HCT116 (cell line): Measurements from ENCODE around the gene BMP8B.

ENCODE experiments used
- CEBPB ChIP-seq: IDR thresholded peaks from 2 replicates; pipeline ENCODE4 v1.6.1; 2012; ENCODE audit warnings: low read depth
- EZH2 ChIP-seq: fragments of 200-600 bp; sonication (generic); IDR thresholded peaks from 2 replicates; pipeline ENCODE4 v1.6.1; 2017; ENCODE audit warnings: antibody characterized with exemption, mixed run types
- POLR2A ChIP-seq: IDR thresholded peaks from 2 replicates; pipeline ENCODE4 v1.7.0; 2011; ENCODE audit warnings: borderline replicate concordance; ENCODE audit not compliant: insufficient read depth, insufficient read length; ENCODE audit errors: extremely low read depth
- REST ChIP-seq: IDR thresholded peaks from 2 replicates; pipeline ENCODE4 v1.6.1; 2012; ENCODE audit warnings: low read depth
- YY1 ChIP-seq: IDR thresholded peaks from 2 replicates; pipeline ENCODE4 v1.6.1; 2011; ENCODE audit warnings: low read length, low read depth, moderate library complexity, mild to moderate bottlenecking; ENCODE audit not compliant: insufficient replicate concordance; ENCODE audit errors: extremely low read depth
- TF ChIP-seq, protein P1 (sequence below), 3 experiments: fragments of 200-600 bp in 1 of 3; sonication (generic) in 1 of 3; IDR thresholded peaks in 2 of 3; conservative IDR thresholded peaks in 1 of 3; 2 replicates each; pipeline ENCODE4 v1.5.1; 2012 to 2017; ENCODE audit warnings: low read depth in 2 of 3, low read length in 2 of 3, antibody characterized with exemption in 1 of 3, borderline replicate concordance in 1 of 3, control low read depth in 1 of 3, mild to moderate bottlenecking in 1 of 3, mixed read lengths in 1 of 3, mixed run types in 1 of 3, moderate library complexity in 1 of 3; ENCODE audit not compliant: insufficient read depth in 1 of 3

DNA sequence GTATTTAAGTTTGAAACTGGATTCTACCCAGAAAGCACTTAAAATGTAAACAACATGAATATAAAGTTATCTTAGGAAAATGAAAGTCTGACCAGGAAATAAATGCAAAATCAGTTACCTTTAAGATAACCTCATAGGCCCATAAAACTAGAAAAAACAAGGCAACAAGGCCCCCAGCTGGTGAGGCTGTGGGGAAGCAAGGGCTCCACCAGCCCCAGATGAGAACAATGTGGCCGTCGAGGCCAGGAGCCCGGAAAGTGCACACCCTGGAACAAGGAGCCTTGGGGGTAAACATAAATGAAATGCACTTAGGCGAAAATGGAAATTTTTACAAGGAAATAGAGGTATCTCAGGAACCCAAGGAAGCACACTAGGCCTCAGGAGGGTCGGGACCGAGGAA, 37.9 kb upstream of the BMP8B start:
- no peak for TF ChIP-seq EZH2
- TF ChIP-seq, protein P1, sequence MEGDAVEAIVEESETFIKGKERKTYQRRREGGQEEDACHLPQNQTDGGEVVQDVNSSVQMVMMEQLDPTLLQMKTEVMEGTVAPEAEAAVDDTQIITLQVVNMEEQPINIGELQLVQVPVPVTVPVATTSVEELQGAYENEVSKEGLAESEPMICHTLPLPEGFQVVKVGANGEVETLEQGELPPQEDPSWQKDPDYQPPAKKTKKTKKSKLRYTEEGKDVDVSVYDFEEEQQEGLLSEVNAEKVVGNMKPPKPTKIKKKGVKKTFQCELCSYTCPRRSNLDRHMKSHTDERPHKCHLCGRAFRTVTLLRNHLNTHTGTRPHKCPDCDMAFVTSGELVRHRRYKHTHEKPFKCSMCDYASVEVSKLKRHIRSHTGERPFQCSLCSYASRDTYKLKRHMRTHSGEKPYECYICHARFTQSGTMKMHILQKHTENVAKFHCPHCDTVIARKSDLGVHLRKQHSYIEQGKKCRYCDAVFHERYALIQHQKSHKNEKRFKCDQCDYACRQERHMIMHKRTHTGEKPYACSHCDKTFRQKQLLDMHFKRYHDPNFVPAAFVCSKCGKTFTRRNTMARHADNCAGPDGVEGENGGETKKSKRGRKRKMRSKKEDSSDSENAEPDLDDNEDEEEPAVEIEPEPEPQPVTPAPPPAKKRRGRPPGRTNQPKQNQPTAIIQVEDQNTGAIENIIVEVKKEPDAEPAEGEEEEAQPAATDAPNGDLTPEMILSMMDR (IDR thresholded peaks at IDR 0.05 in 2 of 3, conservative IDR thresholded peaks at IDR 0.05 in 1 of 3; ENCODE audit: borderline replicate concordance in 1 of 3, insufficient read depth in 1 of 3, low read depth in 2 of 3, low read length in 2 of 3), result no peak
- TF ChIP-seq POLR2A, result no peak
- TF ChIP-seq CEBPB, result no peak
- no peak for TF ChIP-seq YY1
- TF ChIP-seq REST, result no peak
